AG09319 (cell line): Measurements from ENCODE around the gene SEPTIN12.

Experiments
- DNase-seq: peaks from one replicate; pipeline ENCODE4 v3.0.0-alpha.2; 2010; ENCODE audit warnings: low read depth; ENCODE audit errors: extremely low read depth
- TF ChIP-seq, protein P1 (sequence below): IDR thresholded peaks from 2 replicates; pipeline ENCODE4 v1.5.1; 2011; ENCODE audit warnings: low read depth, mild to moderate bottlenecking, inconsistent platforms, low read length, moderate library complexity

SEPTIN12 gene

DNA sequence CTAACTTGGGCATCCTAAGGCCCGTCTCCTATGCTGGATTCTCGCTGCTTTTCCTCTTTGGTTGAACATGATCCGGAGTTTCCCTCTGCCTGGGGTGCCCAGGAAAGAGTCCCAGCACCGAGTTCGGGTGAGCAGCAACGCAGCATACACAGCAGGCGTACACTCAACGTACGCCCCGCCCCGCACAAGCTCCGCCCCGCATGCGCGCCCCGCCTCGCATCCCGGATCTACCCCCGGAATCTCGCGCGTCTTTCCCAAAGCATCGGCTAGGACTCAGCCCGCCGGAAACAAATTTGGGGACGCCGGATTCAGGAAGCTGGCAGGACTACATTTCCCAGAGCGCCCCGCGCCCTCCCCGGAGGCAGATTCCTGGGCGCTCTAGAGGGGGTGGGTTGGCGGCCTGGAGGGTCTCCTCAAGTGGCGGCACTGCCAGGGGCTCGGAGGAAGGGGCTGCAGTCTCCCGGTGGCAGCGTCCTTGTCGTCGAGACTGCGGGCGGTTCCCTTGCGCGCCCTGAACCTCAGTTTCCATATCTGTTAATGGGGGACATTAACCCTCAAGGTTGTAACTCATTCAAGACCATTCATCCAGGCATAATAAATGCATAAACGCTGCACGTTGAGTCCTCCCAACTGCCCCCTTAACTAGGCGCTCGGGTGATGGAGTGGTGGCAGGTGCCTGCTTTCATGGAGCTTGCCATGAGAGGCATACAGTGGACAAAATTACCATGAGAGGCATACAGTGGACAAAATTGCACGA is 19.4 kb downstream of the SEPTIN12 start:
- DNase-seq: peak; percentile 77
- TF ChIP-seq, protein P1, sequence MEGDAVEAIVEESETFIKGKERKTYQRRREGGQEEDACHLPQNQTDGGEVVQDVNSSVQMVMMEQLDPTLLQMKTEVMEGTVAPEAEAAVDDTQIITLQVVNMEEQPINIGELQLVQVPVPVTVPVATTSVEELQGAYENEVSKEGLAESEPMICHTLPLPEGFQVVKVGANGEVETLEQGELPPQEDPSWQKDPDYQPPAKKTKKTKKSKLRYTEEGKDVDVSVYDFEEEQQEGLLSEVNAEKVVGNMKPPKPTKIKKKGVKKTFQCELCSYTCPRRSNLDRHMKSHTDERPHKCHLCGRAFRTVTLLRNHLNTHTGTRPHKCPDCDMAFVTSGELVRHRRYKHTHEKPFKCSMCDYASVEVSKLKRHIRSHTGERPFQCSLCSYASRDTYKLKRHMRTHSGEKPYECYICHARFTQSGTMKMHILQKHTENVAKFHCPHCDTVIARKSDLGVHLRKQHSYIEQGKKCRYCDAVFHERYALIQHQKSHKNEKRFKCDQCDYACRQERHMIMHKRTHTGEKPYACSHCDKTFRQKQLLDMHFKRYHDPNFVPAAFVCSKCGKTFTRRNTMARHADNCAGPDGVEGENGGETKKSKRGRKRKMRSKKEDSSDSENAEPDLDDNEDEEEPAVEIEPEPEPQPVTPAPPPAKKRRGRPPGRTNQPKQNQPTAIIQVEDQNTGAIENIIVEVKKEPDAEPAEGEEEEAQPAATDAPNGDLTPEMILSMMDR: no peak

DNA sequence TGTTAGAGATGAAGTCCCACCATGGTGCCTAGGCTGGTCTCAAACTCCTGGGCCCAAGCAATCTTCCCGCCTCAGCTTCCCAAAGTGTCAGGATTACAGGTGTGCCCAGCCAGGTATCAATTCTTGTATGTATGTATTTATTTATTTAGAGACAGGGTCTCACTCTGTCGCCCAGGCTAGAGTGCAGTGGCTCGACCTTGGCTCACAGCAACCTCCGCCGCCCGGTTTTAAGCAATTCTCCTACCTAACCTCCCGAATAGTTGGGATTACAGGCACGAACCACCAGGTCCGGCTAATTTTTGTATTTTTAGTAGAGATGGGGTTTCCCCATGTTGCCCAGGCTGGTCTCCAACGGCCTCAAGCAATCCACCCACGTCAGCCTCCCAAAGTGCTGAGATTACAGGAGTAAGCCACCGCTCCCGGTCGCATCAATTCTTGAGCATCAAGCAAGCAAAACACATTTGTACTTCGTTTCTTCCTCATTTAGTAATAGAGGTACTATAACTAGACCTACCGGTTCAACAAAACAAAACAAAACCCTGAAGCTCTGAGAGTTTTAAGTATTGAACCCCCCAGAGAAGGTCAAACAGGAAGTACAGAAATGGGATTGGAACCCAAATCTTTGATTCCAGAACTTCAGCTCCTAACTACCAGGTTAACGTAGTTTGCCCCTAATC is 20.1 kb downstream of the SEPTIN12 start:
- no peak for DNase-seq
- TF ChIP-seq, protein P1: no peak

DNA sequence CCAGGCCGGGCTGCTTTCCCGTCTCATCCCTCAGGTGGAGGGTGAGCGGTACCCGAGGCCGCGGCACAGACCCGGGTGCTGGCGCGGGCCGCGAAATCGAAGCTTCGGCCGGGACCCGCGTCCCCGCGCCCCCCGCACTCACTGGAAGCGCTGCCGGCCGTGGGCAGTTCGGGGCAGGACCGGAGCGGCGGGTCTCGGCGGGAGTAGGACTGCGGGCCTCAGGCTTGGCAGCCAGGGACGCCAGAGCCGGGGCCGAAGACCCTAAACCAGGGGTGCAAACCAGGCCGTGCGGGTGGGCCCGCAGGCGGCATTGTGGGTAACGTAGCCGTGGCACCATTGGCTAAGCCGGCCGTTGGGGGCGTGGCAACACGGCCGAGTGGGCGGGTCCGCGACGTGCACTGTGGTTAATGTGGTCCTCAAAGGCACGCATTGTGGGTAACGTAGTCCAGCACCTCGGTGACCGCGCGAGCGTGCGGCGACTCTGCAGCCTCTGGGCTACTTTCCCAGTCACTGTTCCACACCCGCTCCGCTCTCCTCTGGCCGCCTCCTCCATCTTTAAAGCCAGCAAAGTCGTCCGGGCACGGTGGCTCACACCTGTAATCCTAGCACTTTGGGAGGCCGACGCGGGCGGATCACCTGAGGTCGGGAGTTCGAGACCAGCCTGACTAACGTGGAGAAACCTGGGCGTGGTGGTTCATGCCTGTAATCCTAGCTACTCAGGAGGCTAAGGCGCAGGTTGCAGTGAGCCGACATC is 21.1 kb downstream of the SEPTIN12 start, which contains the start of gene ZNF500:
Gene ZNF500, minus strand, starts transcription at position 288 of the 754 bp plus-strand sequence. CDS start 1,184 bp downstream, outside the sequence.
- TF ChIP-seq, protein P1: no peak

DNA sequence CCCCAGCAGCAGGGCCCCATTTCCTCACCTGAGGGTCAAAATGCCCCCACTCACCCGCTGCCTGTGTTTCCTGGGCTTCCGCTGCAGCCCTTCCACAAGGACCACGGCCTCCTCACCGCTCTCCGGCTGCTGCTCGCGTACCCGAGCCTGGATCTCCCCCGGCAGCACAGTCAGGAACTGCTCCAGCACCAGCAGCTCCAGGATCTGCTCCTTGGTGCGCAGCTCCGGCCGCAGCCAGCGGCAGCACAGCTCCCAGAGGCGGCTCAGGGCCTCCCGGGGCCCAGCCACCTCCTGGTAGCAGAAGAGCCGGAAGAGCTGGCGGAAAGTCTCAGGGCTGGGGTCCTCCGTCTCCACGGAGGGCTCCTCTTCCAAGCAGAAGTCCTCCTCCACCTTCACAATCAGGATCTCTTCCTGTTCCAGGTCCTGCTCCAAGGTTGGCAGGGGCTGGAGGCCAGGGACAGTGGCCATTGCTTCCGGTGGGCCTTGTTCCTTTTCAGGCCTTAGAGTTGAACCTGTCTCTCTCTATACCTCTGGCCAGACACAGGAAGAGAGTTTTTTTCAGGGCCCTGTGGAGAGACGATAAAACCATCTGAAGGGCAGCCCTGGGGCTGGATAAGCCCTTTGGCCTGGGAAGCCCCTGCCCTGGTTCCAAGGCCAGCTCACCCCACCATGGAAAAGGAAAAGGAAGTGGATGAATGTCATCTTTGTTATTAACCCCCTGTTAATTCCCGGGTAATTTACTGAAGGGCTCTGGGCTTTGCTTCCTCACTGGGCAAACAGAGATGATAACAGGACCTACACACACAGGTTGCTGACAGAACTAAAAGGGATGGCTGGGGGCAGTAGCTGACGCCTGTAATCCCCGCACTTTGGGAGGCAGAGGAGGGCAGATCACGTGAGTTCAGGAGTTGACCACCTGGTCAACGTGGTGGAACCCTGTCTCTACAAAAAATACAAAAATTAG is 22.4 kb downstream of the SEPTIN12 start:
- no peak for DNase-seq
- TF ChIP-seq, protein P1: no peak

More for the DNA sequence above, 21.1 kb downstream of the SEPTIN12 start, which contains the start of gene ZNF500:
- DNase-seq: peak; percentile 85

DNA sequence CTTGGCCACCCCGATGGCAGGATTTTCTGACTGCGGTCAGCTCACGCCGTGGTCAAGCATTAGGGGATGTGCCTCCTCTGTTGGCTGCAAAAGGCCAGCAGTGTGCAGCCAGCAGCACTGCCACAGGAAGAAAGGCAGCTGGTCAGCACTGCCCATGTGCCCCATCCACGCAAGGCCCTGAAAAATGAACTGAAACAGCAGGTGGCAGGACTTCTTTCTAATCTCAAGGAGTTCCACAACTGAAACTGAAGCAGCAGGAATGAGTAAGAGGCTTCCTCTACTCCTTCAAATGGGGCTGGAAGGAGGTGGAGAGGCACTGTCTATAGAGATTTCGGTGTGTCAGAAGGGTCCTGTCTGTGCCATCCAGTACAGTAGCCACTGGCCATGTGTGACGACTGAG is 24.4 kb downstream of the SEPTIN12 start:
- no peak for DNase-seq
- TF ChIP-seq, protein P1: no peak

- DNase-seq: no peak
- TF ChIP-seq, protein P1: no peak
Observed at GRCh38 chr16:4762205-4762604, 25.9 kb downstream of the SEPTIN12 start.
